LNCAP (cell line): ENCODE data around the gene EPN1.

Experiments
- TF ChIP-seq, protein P1 (sequence below): fragments of 450-650 bp; IDR thresholded peaks from 2 replicates; pipeline ENCODE4 v1.5.1; 2017; ENCODE audit warnings: mild to moderate bottlenecking

The EPN1 gene

DNA sequence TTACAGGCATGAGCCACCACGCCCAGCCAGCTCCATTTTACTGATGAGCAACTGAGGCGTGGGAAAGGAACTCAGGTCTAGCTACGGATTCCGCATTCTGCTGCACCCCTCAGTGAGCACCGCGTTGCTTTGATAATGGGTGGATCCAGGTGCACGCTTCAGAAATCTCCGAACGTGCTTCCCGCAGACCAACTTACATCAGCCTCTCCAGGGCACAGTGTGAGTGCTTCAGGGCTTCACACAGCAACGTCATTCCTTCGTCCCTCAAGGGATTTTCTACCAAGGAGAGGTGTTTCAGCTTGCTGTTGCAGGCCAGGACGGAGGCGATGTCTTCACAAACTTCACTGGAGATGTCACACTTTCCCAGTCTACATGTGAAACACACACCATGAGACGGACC, 41.5 kb downstream of the EPN1 start:
- TF ChIP-seq, protein P1, sequence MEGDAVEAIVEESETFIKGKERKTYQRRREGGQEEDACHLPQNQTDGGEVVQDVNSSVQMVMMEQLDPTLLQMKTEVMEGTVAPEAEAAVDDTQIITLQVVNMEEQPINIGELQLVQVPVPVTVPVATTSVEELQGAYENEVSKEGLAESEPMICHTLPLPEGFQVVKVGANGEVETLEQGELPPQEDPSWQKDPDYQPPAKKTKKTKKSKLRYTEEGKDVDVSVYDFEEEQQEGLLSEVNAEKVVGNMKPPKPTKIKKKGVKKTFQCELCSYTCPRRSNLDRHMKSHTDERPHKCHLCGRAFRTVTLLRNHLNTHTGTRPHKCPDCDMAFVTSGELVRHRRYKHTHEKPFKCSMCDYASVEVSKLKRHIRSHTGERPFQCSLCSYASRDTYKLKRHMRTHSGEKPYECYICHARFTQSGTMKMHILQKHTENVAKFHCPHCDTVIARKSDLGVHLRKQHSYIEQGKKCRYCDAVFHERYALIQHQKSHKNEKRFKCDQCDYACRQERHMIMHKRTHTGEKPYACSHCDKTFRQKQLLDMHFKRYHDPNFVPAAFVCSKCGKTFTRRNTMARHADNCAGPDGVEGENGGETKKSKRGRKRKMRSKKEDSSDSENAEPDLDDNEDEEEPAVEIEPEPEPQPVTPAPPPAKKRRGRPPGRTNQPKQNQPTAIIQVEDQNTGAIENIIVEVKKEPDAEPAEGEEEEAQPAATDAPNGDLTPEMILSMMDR: no peak

DNA sequence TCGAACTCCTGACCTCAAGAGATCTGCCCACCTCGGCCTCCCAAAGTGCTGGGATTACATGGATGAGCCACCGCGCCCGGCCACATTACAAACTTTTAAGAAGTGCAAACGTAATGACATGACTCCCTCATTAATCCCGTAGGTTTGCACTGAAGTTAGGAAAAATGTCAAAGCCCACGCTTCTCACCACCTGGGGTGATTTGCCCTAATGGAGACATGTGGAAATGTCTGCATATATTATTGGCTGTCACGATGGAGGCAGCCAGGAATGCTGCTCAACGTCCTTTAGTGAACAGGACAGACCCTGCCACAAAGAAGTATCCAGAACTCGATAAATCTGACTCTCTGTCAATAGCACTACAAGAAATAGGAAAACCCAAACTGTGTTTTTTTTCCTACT, 42.2 kb downstream of the EPN1 start:
- TF ChIP-seq, protein P1: no peak

DNA sequence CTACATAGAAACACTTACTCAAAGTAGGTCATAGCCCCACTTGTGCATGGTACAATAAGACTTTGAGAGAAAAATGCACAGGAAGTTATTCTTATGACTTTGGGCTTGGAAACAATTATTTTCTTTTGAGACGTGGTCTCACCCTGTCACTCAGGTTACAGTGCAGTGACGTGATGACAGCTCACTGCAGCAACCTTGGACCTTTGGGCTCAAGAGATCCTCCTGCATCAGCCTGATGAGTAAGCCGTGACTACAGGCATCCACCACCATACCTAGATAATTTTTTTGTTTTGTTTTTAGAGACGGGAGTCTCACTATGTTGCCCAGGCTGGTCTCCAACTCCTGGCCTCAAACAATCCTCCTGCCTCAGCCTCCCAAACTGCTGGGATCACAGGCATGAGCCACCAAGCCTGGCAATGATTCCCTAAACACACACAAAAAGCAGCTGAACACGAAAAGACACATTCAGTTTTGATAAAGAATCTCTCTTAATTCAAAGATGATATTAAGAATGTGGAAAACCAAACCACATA, 45.3 kb downstream of the EPN1 start:
- TF ChIP-seq, protein P1: no peak

DNA sequence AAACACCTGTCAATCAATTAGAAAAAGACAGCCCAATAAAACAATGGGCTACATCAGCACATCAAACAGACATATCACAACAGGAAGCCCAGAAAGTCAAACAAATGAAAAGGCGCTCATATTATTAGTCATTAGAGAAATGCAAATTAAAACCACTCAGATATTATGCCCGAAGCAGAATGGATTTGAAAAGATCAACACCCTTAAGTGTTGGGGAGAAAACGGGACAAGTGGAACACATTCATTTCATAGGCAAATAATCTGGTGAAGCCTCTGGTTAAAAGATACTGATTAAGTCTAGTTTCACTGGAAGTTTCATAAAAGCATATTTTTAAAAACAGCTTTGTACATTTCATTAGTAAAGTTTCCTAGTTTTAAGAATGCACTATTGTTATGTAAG, 45.8 kb downstream of the EPN1 start:
- TF ChIP-seq, protein P1: no peak

DNA sequence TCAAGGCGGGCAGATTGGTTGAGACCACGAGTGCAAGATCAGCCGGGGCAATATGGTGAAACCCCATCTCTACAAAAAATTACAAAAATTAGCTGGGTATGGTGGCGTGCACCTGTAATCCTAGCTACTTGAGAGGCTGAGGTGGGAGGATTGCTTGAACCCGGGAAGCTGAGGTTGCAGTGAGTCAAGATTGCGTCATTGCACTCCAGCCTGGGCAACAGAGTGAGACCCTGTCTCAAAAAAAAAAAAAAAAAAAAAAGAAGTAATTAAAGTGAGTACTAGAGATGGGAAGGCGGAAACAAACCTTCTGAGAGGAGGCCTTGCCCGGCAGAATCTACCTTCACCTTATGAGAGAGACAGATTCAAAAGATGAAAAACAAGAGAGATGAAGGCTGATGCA, 48.5 kb downstream of the EPN1 start:
- TF ChIP-seq, protein P1: no peak

DNA sequence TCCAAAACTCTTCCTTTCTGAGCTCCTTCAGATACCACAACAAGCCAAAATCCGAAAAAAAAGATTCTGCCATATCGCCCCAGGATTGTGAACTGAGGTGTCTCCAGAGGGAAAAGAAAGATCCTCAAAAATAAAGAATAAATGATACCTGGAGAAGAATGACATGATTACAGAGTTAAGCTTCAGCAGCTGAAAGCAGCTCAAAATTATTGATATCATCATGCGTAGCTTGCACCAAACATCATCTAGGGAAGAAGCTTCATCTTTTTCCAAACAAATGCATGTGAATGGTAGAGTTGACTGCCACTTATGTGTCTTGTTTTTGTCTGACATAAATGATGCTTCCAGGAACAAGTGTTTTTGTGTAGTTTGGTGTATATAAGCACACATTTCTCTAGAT, 63.3 kb downstream of the EPN1 start, which contains the start of gene NLRP9:
Gene NLRP9 (minus strand): TSS at position 101 of the 400 bp plus-strand sequence. CDS start 28 bp downstream, at position 73.
- TF ChIP-seq, protein P1: no peak

DNA sequence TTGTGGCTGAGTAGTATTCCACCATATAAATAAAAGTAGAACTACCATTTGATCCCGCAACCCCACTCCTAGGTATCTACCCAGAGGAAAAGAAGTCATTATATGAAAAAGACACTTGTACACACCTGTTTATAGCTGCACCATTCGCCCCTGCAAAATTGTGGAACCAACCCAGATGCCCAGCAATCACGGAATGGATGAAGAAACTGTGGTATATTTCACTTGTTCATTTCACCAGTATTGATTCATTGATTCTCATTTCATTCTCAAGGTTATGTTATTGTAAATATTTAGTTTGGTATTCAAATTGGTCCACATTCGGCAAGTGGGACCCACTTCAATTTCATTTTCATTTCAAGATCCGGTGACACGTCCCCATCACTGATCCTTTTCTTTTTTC, 75.7 kb downstream of the EPN1 start:
- TF ChIP-seq, protein P1: no peak

DNA sequence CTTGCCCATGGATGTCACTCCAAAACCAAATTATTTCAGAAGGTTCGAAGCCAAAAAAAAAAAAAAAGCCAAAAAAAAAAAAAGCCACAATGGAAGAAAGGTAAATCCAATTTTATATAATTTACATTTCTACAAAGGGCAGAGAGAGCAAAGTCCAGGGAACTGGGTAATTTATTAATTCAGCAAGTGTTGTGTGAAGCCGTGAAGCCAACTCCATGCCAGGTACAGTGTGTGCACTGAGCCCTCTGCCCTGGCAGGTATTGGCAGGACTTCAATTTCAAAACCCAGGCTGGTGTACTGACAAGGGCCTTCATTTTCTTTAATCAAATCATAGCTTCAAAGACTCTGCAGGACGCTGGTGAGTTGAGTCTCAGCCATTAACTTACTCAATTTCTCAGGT, 78.4 kb downstream of the EPN1 start:
- TF ChIP-seq, protein P1: no peak
